Measurements from ENCODE around the gene ISG20. TPM values are rescaled to one million over a fixed set of nuclear protein-coding genes. Genes with fewer than 3 reads are reported as not detected.

Gene ISG20
- total and polyA plus RNA-seq, 2 donors (not counting 3 experiments of a cell fraction or from before 2014, with no cell fraction given), result 6.4 to 7.5 TPM

DNA sequence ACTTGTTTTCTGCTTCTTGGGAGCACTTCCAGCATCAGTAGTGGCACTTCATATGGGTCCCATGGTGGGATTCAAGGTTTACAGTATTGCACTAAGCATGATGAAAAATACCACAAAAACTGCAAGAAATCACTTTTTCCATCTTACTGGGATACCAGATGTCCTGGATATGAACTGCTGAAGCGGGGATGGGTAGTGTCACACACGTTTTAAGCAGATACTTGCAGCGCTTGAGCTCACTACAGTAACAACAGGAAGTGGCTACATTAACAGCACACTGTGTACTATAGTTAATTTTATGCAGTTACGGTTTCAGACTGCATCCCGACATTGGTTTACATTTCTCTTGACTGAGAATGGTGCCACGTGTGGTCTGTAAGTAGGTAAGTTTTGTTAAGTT lies 3.5 kb upstream of the ISG20 start:
- Histone ChIP-seq H3K9me3 (replicated peaks; ENCODE audit: control insufficient read depth, insufficient read depth, low read length) (no peaks in the 10 kb centered on the region), H3K79me2 (ENCODE audit: control insufficient read depth, insufficient read depth, low read length) (peaks cover 16% of the 10 kb centered on the region), H3K9ac (replicated peaks; ENCODE audit: extremely low read depth, insufficient read depth, low read length) (no peak overlapping the region), H3K36me3 (ENCODE audit: control insufficient read depth in 2 of 2, extremely low read depth in 1 of 2, insufficient read depth in 2 of 2, low read length in 2 of 2) (peaks cover 3 to 11% of the 10 kb centered on the region in 2 experiments), H3K27ac (ENCODE audit: insufficient read depth, low read depth, low read length) (no peak overlapping the region), H3K4me3 (replicated peaks in 1 of 3; ENCODE audit: insufficient read depth in 1 of 3, low read depth in 1 of 3, low read length in 3 of 3) (no peak overlapping the region), H3K9me1 (replicated peaks; ENCODE audit: control insufficient read depth, extremely low read depth, insufficient read depth, low read length) (no peaks in the 10 kb centered on the region), H3K4me1 (ENCODE audit: control insufficient read depth, extremely low read depth, insufficient read depth, low read length) (peaks cover 28% of the 10 kb centered on the region), H3K27me3 (ENCODE audit: control insufficient read depth in 2 of 2, insufficient read depth in 2 of 2, low read length in 2 of 2) (no peaks in the 10 kb centered on the region), H3K4me2 (ENCODE audit: insufficient read depth, low read length) (no peak overlapping the region), H4K20me1 (replicated peaks; ENCODE audit: control insufficient read depth, extremely low read depth, insufficient read depth, low read length) (no peaks in the 10 kb centered on the region), H2AFZ (ENCODE audit: low read depth, low read length) (no peak overlapping the region)
- dilution Hi-C loops (cut with MboI; ENCODE audit: extremely low pct_ligation_motif_present, low sequenced_read_pairs), result no loop called here
- BruUV-seq (replicated peaks), result no TSS peak
- intact Hi-C loops (cut with micrococcal nuclease), result no loop called here
- FAIRE-seq (no peak), DNase-seq (ENCODE audit: low read depth, low spot score) (no peak)
- TF ChIP-seq POLR2A (IDR thresholded peaks at IDR 0.05; ENCODE audit: low read depth, low read length) (no peak), GATA2 (IDR thresholded peaks at IDR 0.05; ENCODE audit: insufficient read depth, insufficient read length, low read depth, low read length) (no peak), EZH2 (IDR thresholded peaks at IDR 0.05; ENCODE audit: borderline replicate concordance, low read depth, low read length, severe bottlenecking) (no peak), JUN (IDR thresholded peaks at IDR 0.05; ENCODE audit: borderline replicate concordance, insufficient read depth, insufficient read length, low read depth) (no peak), FOS (IDR thresholded peaks at IDR 0.05; ENCODE audit: borderline replicate concordance, insufficient read depth, low read length) (no peak), POLR2AphosphoS5 (IDR thresholded peaks at IDR 0.05; ENCODE audit: insufficient read depth, low read depth, low read length) (no peak), MYC (IDR thresholded peaks at IDR 0.05; ENCODE audit: low read depth, low read length) (no peak)
- TF ChIP-seq, protein P1, sequence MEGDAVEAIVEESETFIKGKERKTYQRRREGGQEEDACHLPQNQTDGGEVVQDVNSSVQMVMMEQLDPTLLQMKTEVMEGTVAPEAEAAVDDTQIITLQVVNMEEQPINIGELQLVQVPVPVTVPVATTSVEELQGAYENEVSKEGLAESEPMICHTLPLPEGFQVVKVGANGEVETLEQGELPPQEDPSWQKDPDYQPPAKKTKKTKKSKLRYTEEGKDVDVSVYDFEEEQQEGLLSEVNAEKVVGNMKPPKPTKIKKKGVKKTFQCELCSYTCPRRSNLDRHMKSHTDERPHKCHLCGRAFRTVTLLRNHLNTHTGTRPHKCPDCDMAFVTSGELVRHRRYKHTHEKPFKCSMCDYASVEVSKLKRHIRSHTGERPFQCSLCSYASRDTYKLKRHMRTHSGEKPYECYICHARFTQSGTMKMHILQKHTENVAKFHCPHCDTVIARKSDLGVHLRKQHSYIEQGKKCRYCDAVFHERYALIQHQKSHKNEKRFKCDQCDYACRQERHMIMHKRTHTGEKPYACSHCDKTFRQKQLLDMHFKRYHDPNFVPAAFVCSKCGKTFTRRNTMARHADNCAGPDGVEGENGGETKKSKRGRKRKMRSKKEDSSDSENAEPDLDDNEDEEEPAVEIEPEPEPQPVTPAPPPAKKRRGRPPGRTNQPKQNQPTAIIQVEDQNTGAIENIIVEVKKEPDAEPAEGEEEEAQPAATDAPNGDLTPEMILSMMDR (IDR thresholded peaks at IDR 0.05; ENCODE audit: extremely low read depth in 1 of 2, insufficient read depth in 1 of 2, low read depth in 1 of 2, low read length in 2 of 2), result no peak
- TF ChIP-seq, protein P2, sequence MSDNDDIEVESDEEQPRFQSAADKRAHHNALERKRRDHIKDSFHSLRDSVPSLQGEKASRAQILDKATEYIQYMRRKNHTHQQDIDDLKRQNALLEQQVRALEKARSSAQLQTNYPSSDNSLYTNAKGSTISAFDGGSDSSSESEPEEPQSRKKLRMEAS (IDR thresholded peaks at IDR 0.05; ENCODE audit: insufficient read depth, insufficient read length), result no peak
- ChIA-PET CTCF (interaction anchor here (3.2 kb wide), 1 partner anchor 11 kb away, joined by 13 read pairs; no protein-coding TSS in a partner anchor), POLR2A (no interaction called here)

Data from endothelial cell of umbilical vein (primary cell).